ENCODE data around the gene KRTAP5-1.
"Not testable (repeated sequence)": the region's sequence is repeated elsewhere in the genome, so short reads cannot be mapped to it uniquely, and the experiment has no call there.

Gene KRTAP5-1

DNA sequence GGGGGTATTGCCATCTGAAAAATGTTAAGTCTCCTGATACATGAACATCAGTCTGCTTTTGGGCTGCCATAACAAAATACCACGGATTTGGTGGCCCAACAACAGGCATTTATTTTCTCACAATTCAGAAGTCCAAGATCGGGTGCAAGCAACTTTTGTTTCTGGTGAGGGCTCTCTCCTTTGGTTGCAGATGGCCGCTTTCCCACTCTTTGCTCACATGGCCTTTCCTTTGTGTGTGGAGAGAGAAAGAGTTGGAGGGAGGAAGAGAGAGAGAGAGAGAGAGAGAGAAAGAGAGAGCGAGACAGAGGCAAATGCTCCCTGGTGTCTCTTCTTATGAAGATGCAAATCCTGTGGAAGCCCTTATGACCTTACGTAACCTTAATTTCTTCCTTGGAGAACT lies 15.5 kb upstream of the KRTAP5-1 start:
- DNase-seq (ENCODE audit: low read depth): no peak

- DNase-seq (ENCODE audit: low read depth): no peak
Observed at GRCh38 chr11:1598816-1599215, 13.7 kb upstream of the KRTAP5-1 start.

- not testable (repeated sequence) for DNase-seq (ENCODE audit: low read depth)
Observed at GRCh38 chr11:1598406-1598805, 13.3 kb upstream of the KRTAP5-1 start.

- no peak for DNase-seq (ENCODE audit: low read depth)
Observed at GRCh38 chr11:1597994-1598380, 12.9 kb upstream of the KRTAP5-1 start, which contains the start of gene KRTAP5-2. Gene KRTAP5-2, minus strand, starts transcription at chr11:1598294. Its CDS starts 44 bp downstream, at chr11:1598250.

DNA sequence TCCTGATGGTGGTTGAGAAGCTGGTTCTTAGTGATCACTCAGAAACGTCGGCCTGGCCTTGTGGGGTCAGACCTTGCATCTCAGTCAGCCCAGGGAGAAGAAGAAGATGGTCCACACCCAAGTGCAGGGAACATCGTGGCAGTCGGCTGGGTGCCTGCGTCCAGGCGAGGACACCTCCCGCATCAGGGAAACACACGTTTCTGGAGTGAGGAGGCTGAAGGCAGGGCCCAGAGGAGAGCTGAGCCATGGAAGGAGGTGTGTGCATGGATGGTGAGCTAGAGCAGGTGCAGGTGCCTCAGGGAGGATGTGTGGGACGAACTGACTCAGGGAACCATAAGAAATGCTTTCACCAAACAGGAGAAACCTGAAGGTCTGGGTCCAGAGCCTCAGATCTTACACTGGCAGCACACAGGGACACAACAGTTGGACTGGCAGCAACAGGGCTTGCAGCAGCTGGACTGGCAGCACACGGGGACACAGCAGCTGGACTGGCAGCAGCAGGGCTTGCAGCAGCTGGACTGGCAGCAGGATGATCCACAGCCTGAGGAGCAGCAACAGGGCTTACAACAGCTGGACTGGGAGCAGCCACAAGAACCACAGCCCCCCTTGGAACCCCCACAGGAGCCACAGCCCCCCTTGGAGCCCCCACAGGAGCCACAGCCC lies 12.4 kb upstream of the KRTAP5-1 start:
- no peak for DNase-seq (ENCODE audit: low read depth)

DNA sequence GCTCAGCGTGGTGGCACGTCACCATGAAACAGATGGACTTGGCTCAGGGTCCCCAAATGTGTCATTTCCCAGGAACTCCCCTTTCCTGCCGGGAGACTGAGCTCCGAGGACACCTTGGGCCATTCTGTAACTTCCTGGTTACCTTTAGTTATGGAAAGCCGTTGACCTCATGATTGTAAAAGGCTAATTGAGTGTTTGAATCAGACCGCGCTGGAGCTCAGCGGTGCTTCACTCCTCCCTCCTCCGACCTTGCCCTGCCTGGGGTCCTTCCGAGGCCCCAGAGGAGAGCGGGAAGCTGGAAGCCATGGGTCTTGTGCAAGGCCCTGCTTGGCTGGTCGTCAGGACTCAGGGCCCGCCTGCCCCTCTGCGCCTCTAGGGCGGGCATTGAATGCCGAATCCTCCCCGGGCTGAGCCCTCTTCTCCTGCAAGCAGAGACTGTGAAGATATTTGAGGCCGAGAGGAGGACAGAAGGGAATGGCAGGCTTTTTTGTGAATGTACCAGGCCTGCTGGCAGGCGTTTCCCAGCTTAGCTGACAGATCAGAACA lies 11.6 kb upstream of the KRTAP5-1 start:
- not testable (repeated sequence) for DNase-seq (ENCODE audit: low read depth)

DNA sequence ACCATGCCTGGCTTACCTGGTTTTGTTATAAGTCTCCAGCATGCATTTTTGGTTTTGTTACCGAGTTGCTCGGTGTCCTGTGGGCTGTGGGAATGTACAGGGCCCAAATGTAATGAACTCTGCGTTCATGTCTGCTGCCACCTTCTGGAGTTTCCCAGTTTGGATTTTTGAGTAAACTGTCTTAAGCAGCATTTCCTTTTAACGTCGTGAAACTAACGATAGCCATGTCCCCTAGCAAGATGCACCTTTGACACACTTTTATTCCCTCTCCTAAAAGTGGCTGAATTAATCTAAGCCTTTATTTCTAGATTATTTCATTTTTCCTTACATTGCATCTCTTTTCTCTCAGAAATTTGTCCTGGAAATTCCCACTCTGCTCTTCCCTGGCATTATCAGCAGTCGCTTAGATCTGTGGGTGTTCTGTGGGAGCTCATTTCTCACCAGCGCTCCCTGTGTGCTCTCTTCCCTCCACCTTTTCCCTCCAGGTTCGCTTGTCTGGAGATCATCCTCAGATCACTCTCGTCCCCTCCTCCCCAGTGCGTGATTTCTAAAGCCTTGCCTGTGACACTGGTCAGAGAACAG lies 11.0 kb upstream of the KRTAP5-1 start:
- DNase-seq (ENCODE audit: low read depth): not testable (repeated sequence)

DNA sequence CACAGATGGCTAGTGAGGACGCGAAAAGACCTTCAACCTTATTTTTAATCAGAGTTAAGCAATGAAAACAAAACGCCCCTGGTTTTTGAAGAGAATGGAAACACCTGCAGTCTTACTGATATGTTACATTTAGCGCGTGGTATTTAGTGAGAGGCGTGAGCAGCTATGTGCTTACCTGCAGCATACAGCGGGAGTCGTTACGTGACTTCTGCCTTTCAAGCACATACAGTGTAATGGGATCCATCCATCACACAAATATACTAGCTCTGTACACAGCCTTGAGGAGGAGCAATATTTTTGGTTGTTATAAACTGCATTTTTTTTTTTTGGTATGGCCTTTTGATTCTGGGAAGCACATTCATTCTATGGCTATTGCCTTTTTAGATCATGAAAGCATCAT lies 7.5 kb upstream of the KRTAP5-1 start:
- DNase-seq (ENCODE audit: low read depth): no peak

DNA sequence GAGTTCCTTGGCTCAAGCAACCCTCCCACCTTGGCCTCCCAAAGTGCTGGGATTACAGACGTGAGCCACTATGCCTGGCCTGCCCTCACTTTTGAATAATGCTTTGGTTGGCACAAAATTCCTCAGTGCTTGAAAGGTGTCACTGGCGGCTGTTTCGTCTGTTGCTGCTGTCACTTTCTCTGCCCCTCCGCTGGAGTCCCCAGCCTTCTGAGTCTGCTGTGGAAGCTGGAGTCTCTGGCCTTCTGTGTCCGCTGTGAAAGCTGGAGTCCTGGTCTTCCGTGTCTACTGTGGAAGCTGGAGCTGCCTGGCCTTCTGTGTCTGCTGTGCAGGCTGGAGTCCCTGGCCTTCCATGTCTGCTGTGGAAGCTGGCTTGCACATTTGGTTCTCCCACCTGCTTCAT lies 4.9 kb upstream of the KRTAP5-1 start:
- DNase-seq (ENCODE audit: low read depth): no peak

DNA sequence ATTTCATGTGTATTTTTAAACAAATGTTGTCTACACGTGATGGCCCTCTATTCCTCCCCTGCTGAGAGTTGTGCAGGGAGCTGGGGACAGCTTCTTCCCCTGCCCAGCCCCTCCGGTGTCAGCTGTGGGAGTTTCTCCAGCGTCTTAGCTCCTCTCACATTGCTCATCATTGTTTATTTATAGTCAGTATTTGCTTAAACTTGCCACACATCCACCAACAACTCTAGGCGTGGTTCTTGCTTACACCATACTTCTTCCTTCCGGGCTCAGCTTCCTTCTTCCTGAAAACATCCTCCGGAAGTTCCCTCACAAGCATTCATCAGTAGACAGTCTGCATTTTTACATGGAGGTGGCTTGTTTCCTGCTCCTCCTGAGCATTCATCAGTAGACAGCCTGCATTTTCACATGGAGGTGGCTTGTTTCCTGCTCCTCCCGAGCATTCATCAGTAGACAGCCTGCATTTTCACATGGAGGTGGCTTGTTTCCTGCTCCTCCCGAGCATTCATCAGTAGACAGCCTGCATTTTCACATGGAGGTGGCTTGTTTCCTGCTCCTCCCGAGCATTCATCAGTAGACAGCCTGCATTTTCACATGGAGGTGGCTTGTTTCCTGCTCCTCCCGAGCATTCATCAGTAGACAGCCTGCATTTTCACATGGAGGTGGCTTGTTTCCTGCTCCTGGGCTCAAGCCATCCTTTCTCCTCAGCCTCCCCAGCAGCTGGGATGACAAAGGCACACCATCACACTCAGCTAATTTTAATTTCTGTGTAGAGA lies 4.3 kb upstream of the KRTAP5-1 start:
- DNase-seq (ENCODE audit: low read depth): not testable (repeated sequence)

- no peak for DNase-seq (ENCODE audit: low read depth)
Observed at GRCh38 chr11:1586699-1587098, 1.6 kb upstream of the KRTAP5-1 start.

DNA sequence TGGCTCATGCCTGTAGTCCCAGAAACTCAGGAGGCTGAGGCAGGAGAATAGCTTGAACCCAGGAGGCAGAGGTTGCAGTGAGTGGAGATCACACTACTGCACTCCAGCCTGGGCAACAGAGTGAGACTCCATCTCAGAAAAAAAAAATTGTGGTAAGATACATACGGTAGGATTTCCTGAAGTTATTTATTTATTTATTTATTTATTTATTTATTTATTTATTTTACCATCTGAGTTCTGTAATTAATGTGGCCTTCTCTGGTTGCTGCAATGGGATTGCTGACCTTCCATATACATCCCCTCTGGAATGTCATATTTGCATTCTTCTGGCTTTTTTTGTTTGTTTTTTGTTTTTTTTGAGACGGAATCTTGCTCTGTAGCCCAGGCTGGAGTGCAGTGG lies 2.2 kb downstream of the KRTAP5-1 start:
- not testable (repeated sequence) for DNase-seq (ENCODE audit: low read depth)

DNA sequence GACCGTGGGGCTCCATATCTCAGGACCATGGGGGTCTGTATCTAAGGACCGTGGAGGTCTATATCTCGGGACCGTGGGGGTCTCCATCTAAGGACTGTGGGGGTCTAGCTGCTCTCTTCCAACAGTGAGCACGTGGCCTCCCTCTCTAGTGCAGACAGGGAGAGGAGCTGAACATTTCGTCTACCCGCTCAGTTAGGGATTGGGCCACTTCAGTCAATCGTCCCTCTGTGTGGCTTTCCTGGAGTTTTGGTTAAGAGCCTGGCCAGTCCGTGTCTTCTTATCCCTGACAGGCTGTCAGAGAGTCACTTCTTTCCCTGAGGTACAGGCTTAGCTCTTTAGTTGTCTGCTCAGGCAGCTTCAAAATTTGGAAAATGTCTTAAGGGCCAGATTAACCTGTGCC lies 3.1 kb downstream of the KRTAP5-1 start:
- no peak for DNase-seq (ENCODE audit: low read depth)

DNA sequence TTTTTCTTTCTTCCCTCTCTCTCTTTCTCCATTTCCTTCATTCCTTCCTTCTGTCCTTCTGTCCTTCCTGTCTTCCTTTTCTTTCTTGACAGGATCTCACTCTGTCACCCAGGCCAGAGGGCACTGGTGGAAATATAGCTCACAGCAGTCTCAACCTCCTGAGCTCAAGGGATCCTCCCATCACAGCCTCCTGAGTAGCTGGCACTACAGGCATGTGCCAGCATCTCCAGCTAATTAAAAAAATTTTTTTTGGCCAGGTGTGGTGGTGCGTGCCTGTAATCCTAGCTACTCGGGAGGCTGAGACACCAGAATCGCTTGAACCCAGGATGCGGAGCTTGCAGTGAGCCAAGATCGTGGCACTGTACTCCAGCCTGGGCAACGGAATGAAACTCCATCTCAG lies 8.3 kb downstream of the KRTAP5-1 start:
- no peak for DNase-seq (ENCODE audit: low read depth)

DNA sequence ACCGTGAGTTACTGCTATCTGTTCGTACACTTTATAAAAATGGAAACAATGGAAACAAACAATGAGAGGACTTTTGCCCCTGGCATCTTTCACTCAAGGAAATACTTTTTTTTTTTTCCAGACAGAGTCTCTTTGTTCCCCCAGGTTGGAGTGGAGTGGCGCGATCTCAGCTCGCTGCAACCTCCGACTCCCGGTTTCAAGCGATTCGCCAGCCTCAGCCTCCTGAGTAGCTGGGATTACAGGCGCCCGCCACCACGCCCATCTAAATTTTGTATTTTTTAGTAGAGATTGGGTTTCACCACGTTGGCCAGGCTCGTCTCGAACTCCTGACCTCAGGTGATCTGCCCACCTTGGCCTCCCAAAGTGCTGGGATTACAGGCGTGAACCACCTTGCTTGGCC lies 9.3 kb downstream of the KRTAP5-1 start:
- not testable (repeated sequence) for DNase-seq (ENCODE audit: low read depth)

DNA sequence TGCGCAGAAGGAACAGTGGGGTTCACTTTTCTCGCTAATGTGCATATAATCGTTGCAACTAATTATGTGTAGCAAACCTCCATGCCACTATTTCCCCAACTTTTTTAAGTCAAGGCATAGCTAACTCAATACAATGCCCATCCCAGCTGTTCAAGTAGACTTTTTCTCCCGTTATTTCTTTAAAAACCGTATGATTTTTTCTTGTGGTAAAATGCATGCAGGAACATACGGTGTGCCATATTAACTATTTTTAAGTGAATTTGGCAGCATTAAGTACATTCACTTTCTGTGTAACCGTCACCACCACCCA lies 10.2 kb downstream of the KRTAP5-1 start:
- no peak for DNase-seq (ENCODE audit: low read depth)

- DNase-seq (ENCODE audit: low read depth): peak; percentile 30
Observed at GRCh38 chr11:1574238-1574932, 10.7 kb downstream of the KRTAP5-1 start.

DNA sequence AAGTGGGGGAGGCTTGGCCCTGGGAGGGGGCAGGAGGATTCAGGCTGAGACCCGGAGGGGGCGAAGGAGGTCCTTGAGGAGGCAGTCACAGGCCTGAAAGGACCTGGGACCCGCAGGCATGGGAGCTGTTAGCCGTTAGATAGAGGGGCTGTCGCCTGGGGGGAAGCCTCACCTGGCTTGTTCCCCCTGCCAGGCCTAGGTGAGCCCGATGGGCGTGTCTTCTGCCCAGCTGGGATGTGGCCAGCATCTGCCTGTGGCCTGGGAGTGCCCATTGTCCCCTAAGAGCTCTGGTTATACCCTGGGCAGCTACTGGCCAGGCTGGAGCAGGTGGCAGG lies 11.2 kb downstream of the KRTAP5-1 start:
- DNase-seq (ENCODE audit: low read depth): no peak

- no peak for DNase-seq (ENCODE audit: low read depth)
Observed at GRCh38 chr11:1573077-1573902, 11.8 kb downstream of the KRTAP5-1 start.

DNA sequence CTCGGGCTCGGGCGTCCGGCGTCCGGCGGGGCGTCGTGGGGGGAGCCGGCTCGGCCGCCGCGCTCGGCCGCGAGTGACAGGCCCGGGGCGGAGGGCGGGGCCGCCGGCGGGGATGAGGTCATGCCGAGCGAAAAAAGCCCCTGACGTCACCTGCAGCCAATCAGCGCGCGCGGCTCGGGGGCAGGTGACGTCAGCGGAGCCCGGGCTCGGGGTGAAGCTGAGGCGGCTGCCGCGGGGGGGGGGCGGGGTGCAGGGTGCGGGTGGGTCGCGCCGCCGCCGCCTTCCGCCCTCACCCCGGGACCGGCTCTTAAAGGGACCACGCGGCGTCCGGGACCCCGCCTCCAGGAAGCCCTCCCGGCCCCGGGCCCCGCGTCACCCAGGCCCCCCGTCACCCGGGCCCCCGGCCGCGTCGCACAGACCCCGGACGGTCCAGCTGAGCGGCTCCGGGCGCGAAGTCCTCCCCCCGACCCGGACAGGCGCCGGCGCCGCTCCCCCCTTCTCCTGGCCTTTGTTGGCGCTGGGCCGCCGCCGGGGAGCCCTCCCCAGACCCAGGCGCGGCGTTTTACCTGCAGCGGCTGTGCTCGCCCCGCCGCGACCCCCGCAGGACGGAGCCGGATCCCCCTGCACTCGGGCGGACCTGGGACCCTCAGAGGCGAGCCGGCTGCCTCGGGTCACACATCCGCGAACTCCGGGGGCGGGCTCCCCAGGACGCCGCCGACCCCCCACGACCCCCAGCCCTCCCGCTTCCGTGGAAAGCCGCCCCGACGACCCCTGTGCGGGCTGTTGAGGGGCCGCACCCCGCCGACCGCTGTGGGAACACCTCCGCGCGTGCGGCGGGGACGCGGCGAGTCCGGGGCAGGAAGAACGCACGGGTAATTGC lies 12.6 kb downstream of the KRTAP5-1 start, which contains the start of gene DUSP8:
TSS of gene DUSP8 (minus strand) at position 75 of the 880 bp plus-strand sequence. CDS start 6,445 bp downstream, outside the sequence.
- DNase-seq (ENCODE audit: low read depth): peak; percentile 79

All from iris pigment epithelial cell (primary cell).